D721Med (cell line): ENCODE data around the gene FSTL5.

Experiments used
- DNase-seq: peaks from one replicate; pipeline ENCODE4 v3.0.0; 2011; ENCODE audit warnings: low spot score; ENCODE audit not compliant: insufficient read length
- FAIRE-seq: peaks from 2 replicates; lab custom pipeline; 2011; peaks lifted over from hg19 to GRCh38; lab: Jason Lieb, UNC
- TF ChIP-seq, protein P1 (sequence below): IDR thresholded peaks from 2 replicates; pipeline ENCODE4 v1.5.1; 2012; ENCODE audit warnings: mild to moderate bottlenecking, control low read depth; ENCODE audit not compliant: insufficient read depth; ENCODE audit errors: missing control alignments

FSTL5 gene

DNA sequence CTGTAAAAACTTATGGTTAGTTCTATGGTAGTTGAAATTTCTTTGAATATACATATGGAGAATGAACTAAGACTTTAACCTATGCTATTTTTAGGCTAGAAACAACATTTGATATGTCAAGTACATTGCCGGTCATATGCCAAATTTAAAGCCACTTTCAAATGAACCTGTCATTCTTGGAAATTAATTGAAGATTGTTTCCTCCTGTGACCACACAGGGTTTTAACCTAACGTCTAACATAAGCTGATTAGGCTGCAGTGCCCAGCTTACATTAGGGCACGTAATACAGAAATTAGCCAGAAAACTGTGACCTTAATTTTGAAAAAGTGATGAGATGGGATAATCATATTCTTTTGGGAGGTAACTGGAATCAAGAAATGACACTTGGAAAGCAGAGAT is 645.9 kb downstream of the FSTL5 start:
- DNase-seq (no peak), FAIRE-seq (peak; percentile 97)
- TF ChIP-seq, protein P1, sequence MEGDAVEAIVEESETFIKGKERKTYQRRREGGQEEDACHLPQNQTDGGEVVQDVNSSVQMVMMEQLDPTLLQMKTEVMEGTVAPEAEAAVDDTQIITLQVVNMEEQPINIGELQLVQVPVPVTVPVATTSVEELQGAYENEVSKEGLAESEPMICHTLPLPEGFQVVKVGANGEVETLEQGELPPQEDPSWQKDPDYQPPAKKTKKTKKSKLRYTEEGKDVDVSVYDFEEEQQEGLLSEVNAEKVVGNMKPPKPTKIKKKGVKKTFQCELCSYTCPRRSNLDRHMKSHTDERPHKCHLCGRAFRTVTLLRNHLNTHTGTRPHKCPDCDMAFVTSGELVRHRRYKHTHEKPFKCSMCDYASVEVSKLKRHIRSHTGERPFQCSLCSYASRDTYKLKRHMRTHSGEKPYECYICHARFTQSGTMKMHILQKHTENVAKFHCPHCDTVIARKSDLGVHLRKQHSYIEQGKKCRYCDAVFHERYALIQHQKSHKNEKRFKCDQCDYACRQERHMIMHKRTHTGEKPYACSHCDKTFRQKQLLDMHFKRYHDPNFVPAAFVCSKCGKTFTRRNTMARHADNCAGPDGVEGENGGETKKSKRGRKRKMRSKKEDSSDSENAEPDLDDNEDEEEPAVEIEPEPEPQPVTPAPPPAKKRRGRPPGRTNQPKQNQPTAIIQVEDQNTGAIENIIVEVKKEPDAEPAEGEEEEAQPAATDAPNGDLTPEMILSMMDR, result no peak

GRCh38 chr4:161505141-161505540 is 658.7 kb downstream of the FSTL5 start:
- TF ChIP-seq, protein P1, result no peak
- DNase-seq, result no peak
- FAIRE-seq, result no peak

DNA sequence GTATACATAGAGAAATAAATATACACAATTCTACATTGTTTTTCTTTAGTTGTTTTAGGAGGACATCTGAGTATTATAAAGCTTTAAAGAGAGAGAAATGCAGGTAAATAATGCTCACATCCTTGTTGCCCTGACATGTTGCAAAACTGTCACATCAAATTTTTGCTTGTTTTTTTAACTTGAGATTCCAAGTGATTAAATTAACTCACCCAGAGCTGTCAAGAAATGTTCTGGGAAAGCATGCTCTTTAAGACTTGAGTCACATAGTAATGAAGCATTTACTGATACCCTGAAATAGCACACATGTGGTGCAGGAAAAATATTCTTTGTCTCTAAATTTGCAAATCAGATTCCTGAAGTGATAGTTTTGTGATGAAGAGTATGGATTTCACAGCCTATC is 665.6 kb downstream of the FSTL5 start:
- no peak for DNase-seq
- FAIRE-seq, result peak; percentile 51
- TF ChIP-seq, protein P1, result no peak

DNA sequence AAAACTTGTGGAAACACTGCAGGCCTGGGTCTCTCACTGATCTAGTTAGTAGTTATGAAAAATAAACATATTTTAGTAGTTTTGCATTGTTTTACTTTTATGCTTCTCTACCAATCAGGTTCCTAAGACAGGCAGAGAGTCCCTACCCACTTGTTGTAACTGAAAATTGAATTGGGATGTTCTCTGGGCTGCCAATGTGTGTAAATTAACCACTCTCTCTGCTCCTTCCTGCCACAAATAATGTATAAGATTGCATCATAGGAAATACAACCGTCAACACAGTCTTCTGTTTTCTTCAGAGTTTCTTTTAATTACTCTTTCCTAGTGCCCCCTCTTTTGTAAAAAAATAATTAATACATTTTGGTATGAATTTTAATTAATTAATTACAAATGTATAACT is 677.3 kb downstream of the FSTL5 start:
- FAIRE-seq (no peak), DNase-seq (no peak)
- TF ChIP-seq, protein P1, result no peak

GRCh38 chr4:161466316-161466715 is 697.5 kb downstream of the FSTL5 start:
- TF ChIP-seq, protein P1, result no peak
- FAIRE-seq, result peak; percentile 99
- DNase-seq, result peak; percentile 35

DNA sequence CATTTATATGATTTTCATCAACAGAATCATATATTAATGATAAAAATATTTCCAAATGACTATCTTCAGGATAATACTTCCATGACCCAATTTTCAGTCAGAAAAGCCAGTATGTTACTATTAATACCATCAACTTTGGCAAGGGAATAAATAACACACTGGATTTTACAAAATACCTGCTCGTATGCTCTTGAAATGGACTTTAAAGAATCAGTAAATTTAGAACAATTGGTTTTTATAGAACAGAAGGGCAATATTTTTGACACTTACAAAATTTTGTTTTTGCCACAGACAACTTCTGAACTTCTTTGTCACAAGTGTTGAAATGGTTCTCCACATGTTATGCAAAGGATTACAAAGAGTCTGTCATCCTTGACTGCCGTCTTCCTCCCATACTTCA is 700.4 kb downstream of the FSTL5 start:
- DNase-seq (no peak), FAIRE-seq (no peak)
- TF ChIP-seq, protein P1, result no peak

GRCh38 chr4:161457906-161458305 is 705.9 kb downstream of the FSTL5 start:
- TF ChIP-seq, protein P1, result no peak
- FAIRE-seq (no peak), DNase-seq (no peak)
